GM18951 (cell line): ENCODE data around the gene THBS2.
"Not testable (repeated sequence)": the region's sequence is repeated elsewhere in the genome, so short reads cannot be mapped to it uniquely, and the experiment has no call there.

Experiments
- POLR2A ChIP-seq: IDR thresholded peaks from 4 replicates; pipeline ENCODE4 v1.6.1; 2011; ENCODE audit warnings: mild to moderate bottlenecking; ENCODE audit not compliant: insufficient read length, insufficient read depth; ENCODE audit errors: extremely low read depth
- in situ Hi-C: fragments of 300-500 bp; cut with MboI; formaldehyde crosslinking; loops from one replicate; pipeline ENCODE4 v1.12.0; 2022; ENCODE audit warnings: low sequenced_read_pairs, mixed read lengths, inconsistent platforms; ENCODE audit not compliant: unreplicated experiment

The THBS2 gene

GRCh38 chr6:169229615-169230321 lies 23.9 kb downstream of the THBS2 start:
- in situ Hi-C loops: no loop called here
- TF ChIP-seq POLR2A: no peak

- no peak for TF ChIP-seq POLR2A
- in situ Hi-C loops: no loop called here
Observed at GRCh38 chr6:169227116-169227515, 26.5 kb downstream of the THBS2 start.

GRCh38 chr6:169225887-169226286 lies 27.8 kb downstream of the THBS2 start:
- in situ Hi-C loops: no loop called here
- no peak for TF ChIP-seq POLR2A

- in situ Hi-C loops: no loop called here
- TF ChIP-seq POLR2A: no peak
Observed at GRCh38 chr6:169225131-169225576, 28.5 kb downstream of the THBS2 start.

GRCh38 chr6:169224716-169225115 lies 28.9 kb downstream of the THBS2 start:
- no peak for TF ChIP-seq POLR2A
- in situ Hi-C loops: no loop called here

GRCh38 chr6:169224185-169224695 lies 29.4 kb downstream of the THBS2 start:
- TF ChIP-seq POLR2A: no peak
- in situ Hi-C loops: no loop called here

- TF ChIP-seq POLR2A: no peak
- in situ Hi-C loops: no loop called here
Observed at GRCh38 chr6:169223006-169223405, 30.6 kb downstream of the THBS2 start.

- in situ Hi-C loops: no loop called here
- TF ChIP-seq POLR2A: no peak
Observed at GRCh38 chr6:169222126-169222525, 31.5 kb downstream of the THBS2 start.

- no peak for TF ChIP-seq POLR2A
- in situ Hi-C loops: no loop called here
Observed at GRCh38 chr6:169221264-169221663, 32.4 kb downstream of the THBS2 start.

- in situ Hi-C loops: no loop called here
- no peak for TF ChIP-seq POLR2A
Observed at GRCh38 chr6:169220068-169220964, 33.3 kb downstream of the THBS2 start.

GRCh38 chr6:169217972-169218371 lies 35.7 kb downstream of the THBS2 start:
- in situ Hi-C loops: no loop called here
- TF ChIP-seq POLR2A: no peak

- TF ChIP-seq POLR2A: no peak
- in situ Hi-C loops: no loop called here
Observed at GRCh38 chr6:169216830-169217229, 36.8 kb downstream of the THBS2 start.

- in situ Hi-C loops: no loop called here
- no peak for TF ChIP-seq POLR2A
Observed at GRCh38 chr6:169215201-169215681, 38.4 kb downstream of the THBS2 start.

GRCh38 chr6:169214789-169215188 lies 38.9 kb downstream of the THBS2 start:
- in situ Hi-C loops: not testable (repeated sequence)
